ENCODE data around the gene LRP6. TPM values are rescaled to one million over a fixed set of nuclear protein-coding genes. Genes with fewer than 3 reads are reported as not detected.

LRP6 gene
- total RNA-seq, 1 donor from 2014 or later: 70.0 TPM

DNA sequence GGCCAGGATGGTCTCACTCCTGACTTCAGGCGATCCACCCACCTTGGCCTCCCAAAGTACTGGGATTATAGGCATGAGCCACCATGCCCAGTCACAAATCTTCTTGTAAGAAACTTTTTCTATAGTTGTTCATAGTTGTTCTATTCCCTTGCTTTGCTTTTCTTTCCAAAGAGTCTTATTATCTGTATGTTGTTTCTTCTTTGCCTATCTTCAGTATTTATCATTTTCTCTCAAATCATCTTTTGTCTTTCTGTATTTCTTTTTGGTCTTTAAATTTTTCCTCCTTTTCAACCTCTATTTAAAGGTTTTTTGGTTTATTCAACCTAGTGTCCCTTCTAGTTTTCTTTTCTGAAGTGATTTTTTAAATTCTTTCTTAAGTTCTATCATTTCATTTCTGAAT is 68.7 kb downstream of the LRP6 start:
- TF ChIP-seq, protein P1, sequence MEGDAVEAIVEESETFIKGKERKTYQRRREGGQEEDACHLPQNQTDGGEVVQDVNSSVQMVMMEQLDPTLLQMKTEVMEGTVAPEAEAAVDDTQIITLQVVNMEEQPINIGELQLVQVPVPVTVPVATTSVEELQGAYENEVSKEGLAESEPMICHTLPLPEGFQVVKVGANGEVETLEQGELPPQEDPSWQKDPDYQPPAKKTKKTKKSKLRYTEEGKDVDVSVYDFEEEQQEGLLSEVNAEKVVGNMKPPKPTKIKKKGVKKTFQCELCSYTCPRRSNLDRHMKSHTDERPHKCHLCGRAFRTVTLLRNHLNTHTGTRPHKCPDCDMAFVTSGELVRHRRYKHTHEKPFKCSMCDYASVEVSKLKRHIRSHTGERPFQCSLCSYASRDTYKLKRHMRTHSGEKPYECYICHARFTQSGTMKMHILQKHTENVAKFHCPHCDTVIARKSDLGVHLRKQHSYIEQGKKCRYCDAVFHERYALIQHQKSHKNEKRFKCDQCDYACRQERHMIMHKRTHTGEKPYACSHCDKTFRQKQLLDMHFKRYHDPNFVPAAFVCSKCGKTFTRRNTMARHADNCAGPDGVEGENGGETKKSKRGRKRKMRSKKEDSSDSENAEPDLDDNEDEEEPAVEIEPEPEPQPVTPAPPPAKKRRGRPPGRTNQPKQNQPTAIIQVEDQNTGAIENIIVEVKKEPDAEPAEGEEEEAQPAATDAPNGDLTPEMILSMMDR (IDR thresholded peaks at IDR 0.05): no peak
- no peak for DNase-seq (ENCODE audit: low spot score in 2 of 2)
- peaks cover 0 to 11% of the 10 kb centered on the region in 2 donors for H3K9me3 ChIP-seq
- H3K36me3 ChIP-seq: peaks cover 0 to 14% of the 10 kb centered on the region in 2 donors
- H3K4me1 ChIP-seq: no peaks in the 10 kb centered on the region
- H3K27me3 ChIP-seq: no peaks in the 10 kb centered on the region
- H3K27ac ChIP-seq: no peak overlapping the region
- intact Hi-C loops (cut with DNase I): no loop called here
- H3K4me3 ChIP-seq: no peak overlapping the region

DNA sequence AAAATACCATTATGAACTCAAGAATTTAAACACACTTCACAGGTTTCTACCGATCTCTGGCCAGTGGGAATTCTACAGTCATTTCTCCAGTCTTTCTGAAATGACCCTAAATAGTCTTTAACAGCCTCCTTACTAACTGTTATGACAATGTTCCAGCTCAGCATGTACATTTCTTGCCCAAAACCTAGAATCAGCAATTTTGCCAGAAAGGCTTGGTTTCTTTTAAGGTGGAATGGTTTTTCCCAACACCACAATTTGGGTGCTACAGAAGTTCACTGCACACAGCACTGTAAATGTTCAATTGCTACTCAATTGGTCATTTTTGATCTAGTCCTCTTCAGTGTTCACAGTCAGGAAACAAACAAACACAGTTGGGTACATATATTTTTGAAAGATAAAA is 69.7 kb downstream of the LRP6 start:
- TF ChIP-seq, protein P1 (IDR thresholded peaks at IDR 0.05): no peak
- Histone ChIP-seq H3K27me3 (no peaks in the 10 kb centered on the region), H3K36me3 (peaks cover 0 to 12% of the 10 kb centered on the region in 2 donors), H3K4me3 (no peak overlapping the region), H3K4me1 (no peaks in the 10 kb centered on the region), H3K9me3 (peaks cover 0 to 11% of the 10 kb centered on the region in 2 donors), H3K27ac (no peak overlapping the region)
- DNase-seq (ENCODE audit: low spot score in 2 of 2): no peak
- intact Hi-C loops (cut with DNase I): no loop called here

DNA sequence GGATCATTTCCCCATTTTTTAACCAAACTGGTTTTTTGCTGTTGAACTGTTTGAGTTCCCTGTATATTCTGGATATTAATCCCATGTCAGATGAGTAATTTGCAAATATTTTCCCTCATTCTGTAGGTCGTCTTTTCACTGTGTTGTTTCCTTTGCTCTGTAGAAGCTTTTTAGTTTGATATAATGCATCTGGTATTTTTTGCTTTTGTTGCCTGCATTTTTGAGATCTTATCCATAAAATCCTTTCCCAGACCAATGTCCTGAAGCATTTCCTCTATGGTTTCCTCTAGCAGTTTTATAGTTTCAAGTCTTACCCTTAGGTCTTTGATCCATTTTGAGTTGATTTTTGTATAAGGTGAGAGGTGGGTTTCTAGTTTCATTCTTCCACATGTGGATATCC is 71.3 kb downstream of the LRP6 start:
- Histone ChIP-seq H3K27me3 (no peaks in the 10 kb centered on the region), H3K27ac (no peak overlapping the region), H3K4me3 (no peak overlapping the region), H3K4me1 (no peaks in the 10 kb centered on the region), H3K36me3 (peaks cover 0 to 4% of the 10 kb centered on the region in 2 donors), H3K9me3 (peaks cover 0 to 11% of the 10 kb centered on the region in 2 donors)
- DNase-seq (ENCODE audit: low spot score in 2 of 2): no peak
- TF ChIP-seq, protein P1 (IDR thresholded peaks at IDR 0.05): no peak
- intact Hi-C loops (cut with DNase I): no loop called here

DNA sequence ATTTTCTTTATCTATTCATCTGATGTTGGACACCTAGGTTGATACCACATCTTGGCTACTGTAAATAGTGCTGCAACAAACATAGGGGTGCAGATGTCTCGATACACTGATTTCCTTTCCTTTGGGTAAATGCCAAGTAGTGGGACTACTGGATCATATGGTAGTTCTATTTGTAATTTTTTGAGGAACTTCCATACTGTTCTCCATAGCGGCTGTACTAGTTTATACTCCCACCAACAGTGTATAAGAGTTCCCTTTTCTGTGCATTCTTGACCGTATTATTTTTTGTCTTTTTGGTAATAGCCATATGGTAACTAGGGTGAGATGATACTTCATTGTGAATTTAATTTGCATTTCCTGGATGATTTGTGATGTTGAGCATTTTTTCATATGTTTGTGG is 71.8 kb downstream of the LRP6 start:
- Histone ChIP-seq H3K27ac (no peak overlapping the region), H3K36me3 (peaks cover 0 to 4% of the 10 kb centered on the region in 2 donors), H3K9me3 (peaks cover 0 to 11% of the 10 kb centered on the region in 2 donors), H3K4me3 (no peak overlapping the region), H3K4me1 (no peaks in the 10 kb centered on the region), H3K27me3 (no peaks in the 10 kb centered on the region)
- DNase-seq (ENCODE audit: low spot score in 2 of 2): no peak
- intact Hi-C loops (cut with DNase I): no loop called here
- TF ChIP-seq, protein P1 (IDR thresholded peaks at IDR 0.05): no peak

DNA sequence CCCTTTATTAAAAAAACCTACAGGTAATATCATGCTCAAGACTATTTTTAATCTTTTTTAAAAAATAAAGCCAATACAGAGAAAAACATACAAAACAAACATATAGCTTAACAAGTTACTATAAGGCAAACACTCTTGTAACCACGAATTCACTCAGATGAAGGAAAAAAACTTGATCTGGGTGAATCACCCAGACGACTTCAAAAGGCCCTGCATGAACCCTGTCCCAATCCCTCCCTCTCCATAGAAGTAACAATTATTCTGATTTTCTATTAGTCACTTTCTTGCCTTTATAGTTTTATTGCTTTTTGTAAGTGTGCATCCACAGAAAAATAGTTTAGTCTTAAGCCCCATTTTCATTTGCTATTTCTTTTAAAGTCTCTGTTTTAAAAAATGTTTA is 72.6 kb downstream of the LRP6 start:
- no peak overlapping the region for H3K4me3 ChIP-seq
- peaks cover 0 to 11% of the 10 kb centered on the region in 2 donors for H3K9me3 ChIP-seq
- TF ChIP-seq, protein P1 (IDR thresholded peaks at IDR 0.05): no peak
- H3K4me1 ChIP-seq: peaks cover 0 to 4% of the 10 kb centered on the region in 2 donors
- no peak for DNase-seq (ENCODE audit: low spot score in 2 of 2)
- no peaks in the 10 kb centered on the region for H3K27me3 ChIP-seq
- peaks cover 0 to 4% of the 10 kb centered on the region in 2 donors for H3K36me3 ChIP-seq
- H3K27ac ChIP-seq: no peak overlapping the region
- intact Hi-C loops (cut with DNase I): no loop called here

- H3K27me3 ChIP-seq: no peaks in the 10 kb centered on the region
- no peak overlapping the region for H3K27ac ChIP-seq
- H3K4me1 ChIP-seq: peaks cover 0 to 14% of the 10 kb centered on the region in 2 donors
- no peaks in the 10 kb centered on the region for H3K36me3 ChIP-seq
- H3K4me3 ChIP-seq: no peak overlapping the region
- TF ChIP-seq, protein P1 (IDR thresholded peaks at IDR 0.05): no peak
- H3K9me3 ChIP-seq: peaks cover 0 to 5% of the 10 kb centered on the region in 2 donors
- DNase-seq (ENCODE audit: low spot score in 2 of 2): no peak
- intact Hi-C loops (cut with DNase I): no loop called here
Observed at GRCh38 chr12:12191008-12191407, 75.8 kb downstream of the LRP6 start.

Data from ascending aorta (tissue), 2 donors.